Type B pancreatic cell (in vitro differentiated cells): ENCODE measurements around the gene TUSC2. TPM values are rescaled to one million over a fixed set of nuclear protein-coding genes. Genes with fewer than 3 reads are reported as not detected.
A peak's percentile ranks its signal among the peaks of the same experiment; 100 is the strongest.

Source experiments
- DNase-seq: peaks from one replicate; pipeline ENCODE4 v3.0.0; 2021; ENCODE audit warnings: mixed read lengths; ENCODE audit not compliant: unreplicated experiment; ENCODE audit errors: extremely low spot score
- H3K27ac Mint-ChIP-seq: 2 replicates; pipeline ENCODE4 v1.8.0; 2021; ENCODE audit warnings: mild to moderate bottlenecking, mixed read lengths
- H3K27me3 Mint-ChIP-seq: 2 replicates; pipeline ENCODE4 v1.8.0; 2021; ENCODE audit warnings: mixed read lengths
- H3K36me3 Mint-ChIP-seq: 2 replicates; pipeline ENCODE4 v1.8.0; 2021; ENCODE audit warnings: mixed read lengths
- H3K4me1 Mint-ChIP-seq: one replicate; pipeline ENCODE4 v1.8.0; 2021; ENCODE audit warnings: mixed read lengths; ENCODE audit not compliant: unreplicated experiment
- H3K4me3 Mint-ChIP-seq: 2 replicates; pipeline ENCODE4 v1.8.0; 2021; ENCODE audit warnings: mild to moderate bottlenecking, mixed read lengths
- H3K9me3 Mint-ChIP-seq: 2 replicates; pipeline ENCODE4 v1.8.0; 2021; ENCODE audit warnings: mixed read lengths
- total RNA-seq: library from RNA; stranded (reverse); gene quantifications from 2 replicates; pipeline ENCODE4 v1.2.1, GENCODE V29; 2021; ENCODE audit warnings: low replicate concordance
- TF ChIP-seq, protein P1 (sequence below): fragments of 200-600 bp; sonication (generic); conservative IDR thresholded peaks from 2 replicates; pipeline ENCODE4 v1.5.0; 2021; ENCODE audit warnings: antibody characterized with exemption, mild to moderate bottlenecking

The TUSC2 gene
- total RNA-seq, 1 donor from 2014 or later = 24.9 TPM

DNA sequence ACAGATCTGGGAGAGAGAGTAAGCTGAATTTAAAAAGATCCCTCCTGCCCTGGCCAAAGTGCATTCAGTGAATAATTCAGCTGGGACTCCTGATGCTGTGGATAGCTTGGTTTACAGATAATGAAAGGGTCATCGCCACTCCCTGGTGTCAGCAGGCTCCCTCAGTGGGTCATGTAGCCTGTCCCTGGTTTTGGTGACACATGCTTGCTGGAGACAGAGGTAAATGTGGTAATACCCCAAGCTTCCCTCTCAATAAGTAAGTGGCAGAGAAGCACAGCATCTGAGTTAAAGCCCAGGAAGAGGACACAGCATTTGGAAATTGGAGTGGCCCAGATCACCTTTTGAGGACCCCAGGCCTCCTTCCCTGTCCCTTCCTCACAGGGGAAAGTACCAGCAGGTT, 29.5 kb upstream of the TUSC2 start:
- Mint-ChIP-seq H3K9me3 (no peaks in the 10 kb centered on the region), H3K4me1 (peaks cover 30% of the 10 kb centered on the region), H3K27me3 (no peaks in the 10 kb centered on the region), H3K4me3 (peak overlapping the region; percentile 98), H3K36me3 (no peaks in the 10 kb centered on the region), H3K27ac (no peak overlapping the region)
- DNase-seq = no peak
- TF ChIP-seq, protein P1, sequence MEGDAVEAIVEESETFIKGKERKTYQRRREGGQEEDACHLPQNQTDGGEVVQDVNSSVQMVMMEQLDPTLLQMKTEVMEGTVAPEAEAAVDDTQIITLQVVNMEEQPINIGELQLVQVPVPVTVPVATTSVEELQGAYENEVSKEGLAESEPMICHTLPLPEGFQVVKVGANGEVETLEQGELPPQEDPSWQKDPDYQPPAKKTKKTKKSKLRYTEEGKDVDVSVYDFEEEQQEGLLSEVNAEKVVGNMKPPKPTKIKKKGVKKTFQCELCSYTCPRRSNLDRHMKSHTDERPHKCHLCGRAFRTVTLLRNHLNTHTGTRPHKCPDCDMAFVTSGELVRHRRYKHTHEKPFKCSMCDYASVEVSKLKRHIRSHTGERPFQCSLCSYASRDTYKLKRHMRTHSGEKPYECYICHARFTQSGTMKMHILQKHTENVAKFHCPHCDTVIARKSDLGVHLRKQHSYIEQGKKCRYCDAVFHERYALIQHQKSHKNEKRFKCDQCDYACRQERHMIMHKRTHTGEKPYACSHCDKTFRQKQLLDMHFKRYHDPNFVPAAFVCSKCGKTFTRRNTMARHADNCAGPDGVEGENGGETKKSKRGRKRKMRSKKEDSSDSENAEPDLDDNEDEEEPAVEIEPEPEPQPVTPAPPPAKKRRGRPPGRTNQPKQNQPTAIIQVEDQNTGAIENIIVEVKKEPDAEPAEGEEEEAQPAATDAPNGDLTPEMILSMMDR = no peak

DNA sequence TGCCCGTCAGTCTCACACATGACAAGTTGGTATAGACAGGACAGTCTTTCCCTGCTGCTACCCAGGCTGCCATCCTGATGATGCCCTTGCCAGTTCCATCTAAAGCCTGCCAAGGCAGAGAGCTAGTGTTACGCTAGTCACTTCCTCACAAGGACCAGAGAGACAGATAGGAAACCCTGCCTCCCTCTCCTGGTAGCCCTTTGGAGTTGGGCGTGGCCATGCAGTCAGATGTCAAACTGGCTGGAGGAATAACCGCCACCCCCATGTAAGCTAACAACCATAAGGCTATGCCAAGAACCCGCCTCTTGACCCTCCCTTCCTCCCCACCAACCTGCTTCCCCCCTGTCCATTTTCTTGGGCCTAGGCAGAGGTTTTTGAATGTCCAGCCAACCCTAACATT, 28.5 kb upstream of the TUSC2 start:
- Mint-ChIP-seq H3K36me3 (no peaks in the 10 kb centered on the region), H3K4me3 (peak overlapping the region; percentile 98), H3K9me3 (no peaks in the 10 kb centered on the region), H3K27me3 (no peaks in the 10 kb centered on the region), H3K4me1 (peaks cover 30% of the 10 kb centered on the region), H3K27ac (no peak overlapping the region)
- DNase-seq = no peak
- TF ChIP-seq, protein P1 = no peak

DNA sequence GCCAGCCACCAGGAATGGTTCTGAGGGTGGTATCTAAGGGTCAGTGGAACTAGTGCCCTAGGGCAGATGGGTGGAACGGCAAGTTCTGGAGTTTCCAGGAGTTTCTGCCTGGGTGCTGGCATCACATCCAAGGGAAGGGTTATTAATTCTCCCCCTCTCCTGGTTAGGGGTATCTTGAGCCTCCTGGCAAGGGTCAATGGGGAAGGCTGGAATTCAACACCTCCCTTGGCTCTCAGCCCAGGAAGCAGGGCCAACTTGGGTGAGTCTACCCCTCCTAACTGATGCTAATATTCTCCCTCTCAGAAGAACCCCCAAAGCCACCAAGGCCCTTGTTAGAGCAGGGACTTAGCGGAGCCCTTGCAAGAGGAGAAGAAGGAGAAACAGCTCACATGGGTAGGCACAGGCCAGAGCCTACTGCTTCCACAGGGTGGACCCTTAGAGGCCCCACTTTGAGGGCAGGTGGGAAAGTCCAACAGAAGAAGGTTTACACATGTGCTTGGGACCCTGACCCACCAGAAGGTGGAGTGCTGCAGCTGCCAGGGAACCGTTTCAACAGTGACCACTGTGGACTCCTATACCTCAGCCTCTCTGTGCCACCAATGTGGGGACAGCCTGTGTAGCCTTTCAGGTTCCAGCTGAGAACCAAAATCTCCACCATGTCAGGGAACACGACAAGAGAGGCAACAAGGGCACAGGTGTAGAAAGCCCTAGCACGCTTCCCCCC, 28.0 kb upstream of the TUSC2 start:
- Mint-ChIP-seq H3K9me3 (no peaks in the 10 kb centered on the region), H3K27me3 (no peaks in the 10 kb centered on the region), H3K27ac (no peak overlapping the region), H3K4me1 (peaks cover 36% of the 10 kb centered on the region), H3K4me3 (peak overlapping the region; percentile 98), H3K36me3 (no peaks in the 10 kb centered on the region)
- no peak for DNase-seq
- TF ChIP-seq, protein P1 = no peak

DNA sequence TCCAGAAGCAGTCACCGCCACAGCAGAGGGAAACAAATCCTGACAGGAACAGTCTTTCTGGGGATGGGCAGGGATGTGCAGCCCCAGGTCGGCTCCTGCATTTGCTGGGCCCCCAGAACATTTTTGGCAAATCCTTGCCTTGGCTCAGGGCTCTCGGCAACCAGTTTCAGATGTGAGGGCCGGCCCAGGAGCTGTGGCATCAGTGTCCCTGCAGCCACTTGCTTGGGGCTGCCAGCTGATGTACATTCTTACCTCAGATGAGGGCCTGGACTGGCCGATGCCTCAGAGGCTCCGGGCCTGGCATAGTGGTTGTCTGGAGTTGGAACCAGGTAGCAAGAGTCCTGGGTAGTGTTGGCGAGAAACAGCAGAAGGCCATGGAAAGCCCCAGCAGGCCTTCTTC, 26.8 kb upstream of the TUSC2 start:
- no peak for DNase-seq
- Mint-ChIP-seq H3K4me3 (no peak overlapping the region), H3K36me3 (no peaks in the 10 kb centered on the region), H3K9me3 (no peaks in the 10 kb centered on the region), H3K27ac (no peak overlapping the region), H3K4me1 (peaks cover 43% of the 10 kb centered on the region), H3K27me3 (no peaks in the 10 kb centered on the region)
- TF ChIP-seq, protein P1 = no peak

DNA sequence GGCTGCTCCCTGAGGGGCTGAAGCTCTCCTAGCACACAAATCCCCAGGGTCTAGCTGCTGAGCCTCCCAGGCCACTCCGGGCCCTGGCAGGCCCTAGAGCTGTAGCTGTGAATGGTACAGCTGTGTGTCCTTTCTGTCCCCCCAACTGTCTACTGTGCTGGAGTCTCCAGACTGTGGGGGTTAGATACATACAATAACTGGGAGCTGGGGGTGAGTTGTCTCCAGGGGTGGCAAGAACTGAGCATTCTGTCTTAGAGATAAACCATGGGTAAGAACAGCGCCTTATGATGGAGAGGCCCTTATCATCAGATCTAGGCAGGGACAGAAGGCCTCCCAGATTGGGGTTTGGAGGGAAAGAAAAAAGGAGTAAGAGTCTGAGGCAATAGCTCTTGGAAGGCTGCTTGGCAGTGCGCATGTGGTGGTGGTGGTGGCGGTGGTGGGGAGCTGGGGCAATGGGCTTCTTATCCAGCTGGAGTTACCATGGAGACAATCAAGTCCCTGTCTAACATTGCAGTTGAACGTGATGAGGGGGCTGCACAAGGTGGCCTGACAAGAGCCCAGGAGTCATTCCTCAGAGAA, 26.3 kb upstream of the TUSC2 start:
- Mint-ChIP-seq H3K36me3 (no peaks in the 10 kb centered on the region), H3K4me3 (peak overlapping the region; percentile 68), H3K27ac (no peak overlapping the region), H3K27me3 (no peaks in the 10 kb centered on the region), H3K4me1 (peaks cover 38% of the 10 kb centered on the region), H3K9me3 (no peaks in the 10 kb centered on the region)
- no peak for DNase-seq
- TF ChIP-seq, protein P1 = no peak
